ENCODE measurements around the gene SURF4.
A peak's percentile ranks its signal among the peaks of the same experiment; 100 is the strongest.

Gene SURF4

GRCh38 chr9:133419005-133419404, 43.1 kb upstream of the SURF4 start:
- DNase-seq (ENCODE audit: low read depth), result no peak
- H3K4me3 ChIP-seq (replicated peaks; ENCODE audit: low read depth, low read length), result no peak overlapping the region
- TF ChIP-seq, protein P1, sequence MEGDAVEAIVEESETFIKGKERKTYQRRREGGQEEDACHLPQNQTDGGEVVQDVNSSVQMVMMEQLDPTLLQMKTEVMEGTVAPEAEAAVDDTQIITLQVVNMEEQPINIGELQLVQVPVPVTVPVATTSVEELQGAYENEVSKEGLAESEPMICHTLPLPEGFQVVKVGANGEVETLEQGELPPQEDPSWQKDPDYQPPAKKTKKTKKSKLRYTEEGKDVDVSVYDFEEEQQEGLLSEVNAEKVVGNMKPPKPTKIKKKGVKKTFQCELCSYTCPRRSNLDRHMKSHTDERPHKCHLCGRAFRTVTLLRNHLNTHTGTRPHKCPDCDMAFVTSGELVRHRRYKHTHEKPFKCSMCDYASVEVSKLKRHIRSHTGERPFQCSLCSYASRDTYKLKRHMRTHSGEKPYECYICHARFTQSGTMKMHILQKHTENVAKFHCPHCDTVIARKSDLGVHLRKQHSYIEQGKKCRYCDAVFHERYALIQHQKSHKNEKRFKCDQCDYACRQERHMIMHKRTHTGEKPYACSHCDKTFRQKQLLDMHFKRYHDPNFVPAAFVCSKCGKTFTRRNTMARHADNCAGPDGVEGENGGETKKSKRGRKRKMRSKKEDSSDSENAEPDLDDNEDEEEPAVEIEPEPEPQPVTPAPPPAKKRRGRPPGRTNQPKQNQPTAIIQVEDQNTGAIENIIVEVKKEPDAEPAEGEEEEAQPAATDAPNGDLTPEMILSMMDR (IDR thresholded peaks at IDR 0.05; ENCODE audit: low read length, missing control alignments), result no peak

- TF ChIP-seq, protein P1 (IDR thresholded peaks at IDR 0.05; ENCODE audit: low read length, missing control alignments), result no peak
- DNase-seq (ENCODE audit: low read depth), result peak; percentile 89
- H3K4me3 ChIP-seq (replicated peaks; ENCODE audit: low read depth, low read length), result peak within 1 kb of the TSS; percentile 92
Measured at GRCh38 chr9:133417541-133418461, 41.9 kb upstream of the SURF4 start, which contains the start of gene REXO4. REXO4 (minus strand) TSS chr9:133418010; CDS start chr9:133417844, 166 bp downstream.

DNA sequence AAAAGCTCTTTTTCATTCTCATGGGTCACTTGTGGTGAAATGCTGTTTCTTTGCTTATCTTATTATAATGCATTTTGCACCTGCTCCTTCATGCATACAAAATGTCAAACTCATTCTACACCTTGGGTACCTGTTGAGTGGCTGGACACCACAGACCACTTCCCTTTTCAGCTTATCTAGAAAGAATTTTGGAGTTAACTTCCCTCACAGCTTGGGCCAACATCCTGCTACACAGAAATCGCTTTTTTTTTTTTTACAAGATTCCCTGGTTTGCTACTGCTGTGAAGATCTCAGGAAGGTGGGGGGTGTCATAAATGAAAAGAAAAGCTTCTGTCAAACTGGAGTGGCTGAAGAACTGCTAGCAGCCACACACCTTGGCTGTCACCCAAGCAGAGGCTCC, 39.3 kb upstream of the SURF4 start:
- TF ChIP-seq, protein P1 (IDR thresholded peaks at IDR 0.05; ENCODE audit: low read length, missing control alignments), result no peak
- no peak overlapping the region for H3K4me3 ChIP-seq (replicated peaks; ENCODE audit: low read depth, low read length)
- DNase-seq (ENCODE audit: low read depth), result no peak

DNA sequence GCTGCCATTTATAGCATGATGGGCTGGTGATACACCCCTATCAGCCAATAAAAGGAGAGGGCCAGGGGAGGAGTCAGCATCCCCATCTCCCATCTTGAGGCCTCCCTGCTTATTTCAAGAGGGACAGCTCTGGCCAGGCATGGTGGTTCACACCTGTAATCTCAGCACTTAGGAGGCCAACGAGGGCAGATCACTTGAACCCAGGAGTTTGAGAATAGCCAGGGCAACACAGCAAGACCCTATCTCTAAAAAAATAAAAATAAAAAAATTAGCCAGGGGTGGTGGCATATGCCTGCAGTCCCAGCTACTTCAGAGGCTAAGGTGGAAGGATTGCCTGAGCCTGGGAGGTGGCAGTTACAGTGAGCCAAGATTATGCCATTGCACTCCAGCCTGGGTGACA, 32.2 kb upstream of the SURF4 start:
- no peak overlapping the region for H3K4me3 ChIP-seq (replicated peaks; ENCODE audit: low read depth, low read length)
- TF ChIP-seq, protein P1 (IDR thresholded peaks at IDR 0.05; ENCODE audit: low read length, missing control alignments), result no peak
- no peak for DNase-seq (ENCODE audit: low read depth)

GRCh38 chr9:133406480-133407307, 30.8 kb upstream of the SURF4 start:
- H3K4me3 ChIP-seq (replicated peaks; ENCODE audit: low read depth, low read length), result no peak overlapping the region
- peak; percentile 80 for DNase-seq (ENCODE audit: low read depth)
- TF ChIP-seq, protein P1 (IDR thresholded peaks at IDR 0.05; ENCODE audit: low read length, missing control alignments), result peak; percentile 93

- no peak overlapping the region for H3K4me3 ChIP-seq (replicated peaks; ENCODE audit: low read depth, low read length)
- peak; percentile 35 for DNase-seq (ENCODE audit: low read depth)
- TF ChIP-seq, protein P1 (IDR thresholded peaks at IDR 0.05; ENCODE audit: low read length, missing control alignments), result no peak
Measured at GRCh38 chr9:133405508-133406438, 29.9 kb upstream of the SURF4 start.

Measured in fibroblast of pulmonary artery (primary cell).